GM13976 (cell line): Measurements from ENCODE around the gene SLC38A10.

Experiments
- DNase-seq: peaks from one replicate; pipeline ENCODE4 v3.0.0; 2012; ENCODE audit warnings: low spot score
- in situ Hi-C: fragments of 300-500 bp; cut with MboI; formaldehyde crosslinking; loops from one replicate; pipeline ENCODE4 v1.12.0; 2022; ENCODE audit warnings: low sequenced_read_pairs, mixed read lengths, inconsistent platforms; ENCODE audit not compliant: unreplicated experiment
- TF ChIP-seq, protein P1 (sequence below): IDR thresholded peaks from 2 replicates; pipeline ENCODE4 v1.5.1; 2012; ENCODE audit warnings: borderline replicate concordance, mild to moderate bottlenecking; ENCODE audit not compliant: insufficient read depth; ENCODE audit errors: extremely low read depth, missing control alignments, control extremely low read depth

SLC38A10 gene

DNA sequence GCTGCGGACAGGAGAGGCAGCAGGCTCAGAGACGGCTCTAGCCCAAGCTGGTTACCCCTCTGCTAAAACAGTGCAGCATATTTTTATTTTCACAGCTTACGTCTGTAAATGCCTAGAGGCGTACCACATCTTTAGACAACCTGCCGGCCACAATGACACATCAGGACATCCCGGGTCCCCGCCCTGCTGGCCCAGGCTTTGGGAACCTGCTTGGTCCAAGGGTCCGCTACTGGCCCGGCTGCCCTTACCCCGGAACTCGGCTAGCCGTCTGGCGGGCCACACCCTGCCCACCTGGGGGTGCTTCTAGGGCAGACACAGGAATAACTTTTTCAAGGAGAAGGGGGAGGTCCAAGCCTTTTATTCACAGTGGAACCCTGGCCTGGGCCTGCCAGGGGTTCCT lies 76.6 kb downstream of the SLC38A10 start:
- DNase-seq = no peak
- in situ Hi-C loops = no loop called here
- TF ChIP-seq, protein P1, sequence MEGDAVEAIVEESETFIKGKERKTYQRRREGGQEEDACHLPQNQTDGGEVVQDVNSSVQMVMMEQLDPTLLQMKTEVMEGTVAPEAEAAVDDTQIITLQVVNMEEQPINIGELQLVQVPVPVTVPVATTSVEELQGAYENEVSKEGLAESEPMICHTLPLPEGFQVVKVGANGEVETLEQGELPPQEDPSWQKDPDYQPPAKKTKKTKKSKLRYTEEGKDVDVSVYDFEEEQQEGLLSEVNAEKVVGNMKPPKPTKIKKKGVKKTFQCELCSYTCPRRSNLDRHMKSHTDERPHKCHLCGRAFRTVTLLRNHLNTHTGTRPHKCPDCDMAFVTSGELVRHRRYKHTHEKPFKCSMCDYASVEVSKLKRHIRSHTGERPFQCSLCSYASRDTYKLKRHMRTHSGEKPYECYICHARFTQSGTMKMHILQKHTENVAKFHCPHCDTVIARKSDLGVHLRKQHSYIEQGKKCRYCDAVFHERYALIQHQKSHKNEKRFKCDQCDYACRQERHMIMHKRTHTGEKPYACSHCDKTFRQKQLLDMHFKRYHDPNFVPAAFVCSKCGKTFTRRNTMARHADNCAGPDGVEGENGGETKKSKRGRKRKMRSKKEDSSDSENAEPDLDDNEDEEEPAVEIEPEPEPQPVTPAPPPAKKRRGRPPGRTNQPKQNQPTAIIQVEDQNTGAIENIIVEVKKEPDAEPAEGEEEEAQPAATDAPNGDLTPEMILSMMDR = no peak

DNA sequence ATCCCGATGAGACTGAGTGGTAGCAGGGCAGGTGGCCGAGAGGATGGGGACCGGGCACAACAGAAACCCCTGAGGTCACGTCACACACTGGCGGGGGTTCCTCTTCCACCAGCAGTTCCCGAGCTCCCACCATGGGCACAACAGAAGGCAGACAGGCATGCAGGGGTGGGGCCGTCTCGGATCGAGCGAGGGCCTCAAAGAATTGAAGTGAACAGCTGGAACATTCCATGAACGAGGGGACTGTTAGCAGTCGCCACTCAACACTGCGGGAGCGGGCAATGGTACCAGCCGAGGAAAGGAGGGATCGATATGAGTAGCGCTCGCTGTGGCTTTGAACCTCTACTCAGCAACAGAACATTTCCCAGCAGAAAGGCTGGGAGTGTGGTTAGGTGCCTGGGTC lies 77.6 kb downstream of the SLC38A10 start:
- DNase-seq = no peak
- TF ChIP-seq, protein P1 = no peak
- in situ Hi-C loops = no loop called here

DNA sequence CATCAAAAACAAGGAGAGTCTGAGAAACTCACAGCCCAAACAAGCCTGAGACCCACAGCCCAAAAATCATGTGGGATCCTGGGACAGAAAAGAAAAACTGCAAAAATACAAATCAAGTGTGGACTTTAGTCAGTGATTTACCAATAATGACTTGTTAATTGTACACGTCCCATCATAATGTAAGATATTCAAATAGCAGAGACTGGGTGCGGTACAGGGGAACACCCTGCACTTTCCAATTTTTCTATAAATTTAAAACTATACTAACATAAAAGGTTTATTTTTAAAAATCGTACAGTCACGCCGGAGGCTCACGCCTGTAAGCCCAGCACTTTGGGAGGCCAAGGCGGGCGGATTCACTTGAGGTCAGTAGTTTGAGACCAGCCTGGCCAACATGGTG lies 81.1 kb downstream of the SLC38A10 start:
- in situ Hi-C loops = no loop called here
- no peak for DNase-seq
- TF ChIP-seq, protein P1 = no peak

DNA sequence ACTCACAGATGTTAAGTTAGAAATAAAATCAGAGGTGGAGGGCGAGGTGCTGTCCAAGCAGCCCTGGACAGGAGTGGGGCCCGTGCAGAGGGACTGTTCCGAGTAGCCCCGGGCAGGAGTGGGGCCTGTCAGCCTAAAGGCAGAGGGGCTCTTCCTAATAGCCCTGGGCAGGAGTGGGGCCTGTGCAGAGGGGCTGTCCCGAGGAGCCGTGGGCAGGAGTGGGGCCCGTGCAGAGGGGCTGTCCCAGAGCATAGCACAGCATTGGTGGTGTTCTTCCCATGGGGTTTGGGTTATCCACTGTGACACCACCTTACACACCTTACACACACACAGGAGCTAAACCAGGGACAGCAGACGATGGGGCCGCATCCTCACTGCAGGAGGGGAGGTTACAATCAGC lies 82.7 kb downstream of the SLC38A10 start:
- in situ Hi-C loops = no loop called here
- TF ChIP-seq, protein P1 = no peak
- no peak for DNase-seq

DNA sequence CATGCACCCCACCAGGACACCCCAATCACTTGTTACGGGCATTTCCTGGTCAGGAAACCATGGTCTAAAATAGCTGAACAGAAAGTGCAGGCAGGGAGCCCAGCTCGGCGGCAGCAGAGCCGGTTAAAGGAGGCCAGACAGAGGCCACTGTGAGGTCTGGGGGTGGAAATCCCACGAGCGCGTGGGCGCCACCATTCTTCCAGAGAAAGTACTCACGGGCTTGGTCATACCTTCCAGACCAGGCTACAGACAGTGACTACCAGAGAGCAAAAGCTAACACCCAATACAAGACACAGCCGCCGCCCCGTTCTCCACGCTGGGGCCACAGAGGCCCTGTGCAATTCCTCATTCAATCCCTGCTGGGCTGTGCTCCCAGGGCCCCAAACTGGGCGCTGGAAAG lies 84.2 kb downstream of the SLC38A10 start:
- in situ Hi-C loops = no loop called here
- TF ChIP-seq, protein P1 = no peak
- DNase-seq = no peak

DNA sequence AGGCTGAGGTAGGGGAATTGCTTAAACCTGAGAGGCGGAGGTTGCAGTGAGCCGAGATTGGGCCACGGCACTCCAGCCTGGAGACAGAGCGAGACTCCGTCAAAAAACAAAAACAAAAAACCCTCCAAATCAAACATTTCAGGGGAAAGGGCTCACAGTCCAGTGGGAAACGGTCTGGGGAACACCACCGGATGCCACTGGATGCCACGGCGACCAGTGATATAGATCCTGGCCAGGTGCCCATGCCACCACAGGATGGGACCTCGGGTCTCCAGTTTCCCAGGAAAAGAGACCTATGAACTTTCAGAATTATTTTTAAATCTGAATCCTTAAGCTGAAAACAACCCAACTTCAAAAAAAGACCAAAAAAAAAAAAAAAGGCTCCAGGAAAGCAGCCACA lies 84.6 kb downstream of the SLC38A10 start:
- DNase-seq = no peak
- in situ Hi-C loops = no loop called here
- TF ChIP-seq, protein P1 = no peak

DNA sequence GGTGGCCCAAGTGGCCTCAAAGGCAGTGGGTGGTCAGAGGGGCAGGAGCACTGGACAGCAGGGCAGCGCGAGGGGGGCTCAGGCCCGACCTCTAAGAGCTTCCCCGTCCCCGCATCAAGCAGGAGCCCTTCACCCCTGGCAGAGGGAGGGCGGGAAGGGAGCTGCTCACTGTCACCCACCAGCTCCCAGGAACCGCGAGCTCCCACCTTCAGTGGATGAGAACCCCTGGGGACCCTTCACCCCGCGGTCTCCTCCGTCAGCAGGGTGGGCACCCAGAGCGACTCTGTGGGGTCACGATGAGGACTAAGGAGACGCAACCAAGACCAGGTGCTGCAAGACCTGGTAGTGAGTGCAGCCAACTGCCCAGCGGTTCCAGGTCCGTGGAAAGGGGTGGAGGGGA lies 86.0 kb downstream of the SLC38A10 start:
- DNase-seq = no peak
- TF ChIP-seq, protein P1 = no peak
- in situ Hi-C loops = no loop called here
